ENCODE measurements around the gene DEXI.

Gene DEXI

GRCh38 chr16:10892782-10893318 lies 49.4 kb downstream of the DEXI start:
- no peak for DNase-seq (ENCODE audit: low spot score)

- DNase-seq (ENCODE audit: low spot score), result no peak
These were observed 52.4 kb downstream of the DEXI start for GRCh38 chr16:10889855-10890254.

- no peak for DNase-seq (ENCODE audit: low spot score)
These were observed 53.8 kb downstream of the DEXI start for GRCh38 chr16:10888320-10888937.

- peak; percentile 52 for DNase-seq (ENCODE audit: low spot score)
These were observed 57.0 kb downstream of the DEXI start for GRCh38 chr16:10885246-10885645.

- no peak for DNase-seq (ENCODE audit: low spot score)
These were observed 59.3 kb downstream of the DEXI start for GRCh38 chr16:10883004-10883403.

- DNase-seq (ENCODE audit: low spot score), result no peak
These were observed 60.7 kb downstream of the DEXI start for GRCh38 chr16:10881479-10882030.

GRCh38 chr16:10880594-10881452 lies 61.4 kb downstream of the DEXI start:
- DNase-seq (ENCODE audit: low spot score), result no peak

GRCh38 chr16:10879681-10880589 lies 62.3 kb downstream of the DEXI start:
- no peak for DNase-seq (ENCODE audit: low spot score)

Data from globus pallidus (tissue), 1 donor.